ENCODE data around the gene SFTPB.

GRCh38 chr2:85674417-85674816 lies 6.4 kb upstream of the SFTPB start:
- TF ChIP-seq CTCF (IDR thresholded peaks at IDR 0.05; ENCODE audit: poor library complexity, severe bottlenecking) (no peak), POLR2AphosphoS5 (IDR thresholded peaks at IDR 0.05) (no peak), EP300 (conservative IDR thresholded peaks at IDR 0.05; ENCODE audit: poor library complexity, severe bottlenecking) (no peak), SMC3 (conservative IDR thresholded peaks at IDR 0.05; ENCODE audit: poor library complexity) (no peak), EZH2 (IDR thresholded peaks at IDR 0.05; ENCODE audit: borderline replicate concordance, insufficient read depth, low read length, poor library complexity, severe bottlenecking) (no peak), TAF1 (IDR thresholded peaks at IDR 0.05; ENCODE audit: low read depth) (no peak)
- TF ChIP-seq, protein P1, sequence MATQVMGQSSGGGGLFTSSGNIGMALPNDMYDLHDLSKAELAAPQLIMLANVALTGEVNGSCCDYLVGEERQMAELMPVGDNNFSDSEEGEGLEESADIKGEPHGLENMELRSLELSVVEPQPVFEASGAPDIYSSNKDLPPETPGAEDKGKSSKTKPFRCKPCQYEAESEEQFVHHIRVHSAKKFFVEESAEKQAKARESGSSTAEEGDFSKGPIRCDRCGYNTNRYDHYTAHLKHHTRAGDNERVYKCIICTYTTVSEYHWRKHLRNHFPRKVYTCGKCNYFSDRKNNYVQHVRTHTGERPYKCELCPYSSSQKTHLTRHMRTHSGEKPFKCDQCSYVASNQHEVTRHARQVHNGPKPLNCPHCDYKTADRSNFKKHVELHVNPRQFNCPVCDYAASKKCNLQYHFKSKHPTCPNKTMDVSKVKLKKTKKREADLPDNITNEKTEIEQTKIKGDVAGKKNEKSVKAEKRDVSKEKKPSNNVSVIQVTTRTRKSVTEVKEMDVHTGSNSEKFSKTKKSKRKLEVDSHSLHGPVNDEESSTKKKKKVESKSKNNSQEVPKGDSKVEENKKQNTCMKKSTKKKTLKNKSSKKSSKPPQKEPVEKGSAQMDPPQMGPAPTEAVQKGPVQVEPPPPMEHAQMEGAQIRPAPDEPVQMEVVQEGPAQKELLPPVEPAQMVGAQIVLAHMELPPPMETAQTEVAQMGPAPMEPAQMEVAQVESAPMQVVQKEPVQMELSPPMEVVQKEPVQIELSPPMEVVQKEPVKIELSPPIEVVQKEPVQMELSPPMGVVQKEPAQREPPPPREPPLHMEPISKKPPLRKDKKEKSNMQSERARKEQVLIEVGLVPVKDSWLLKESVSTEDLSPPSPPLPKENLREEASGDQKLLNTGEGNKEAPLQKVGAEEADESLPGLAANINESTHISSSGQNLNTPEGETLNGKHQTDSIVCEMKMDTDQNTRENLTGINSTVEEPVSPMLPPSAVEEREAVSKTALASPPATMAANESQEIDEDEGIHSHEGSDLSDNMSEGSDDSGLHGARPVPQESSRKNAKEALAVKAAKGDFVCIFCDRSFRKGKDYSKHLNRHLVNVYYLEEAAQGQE (IDR thresholded peaks at IDR 0.05; ENCODE audit: borderline replicate concordance) = no peak
